Omental fat pad (tissue), 4 donors: Measurements from ENCODE around the gene MRPL39. TPM values are rescaled to one million over a fixed set of nuclear protein-coding genes. Genes with fewer than 3 reads are reported as not detected.

Experiments used
- ATAC-seq: fragments of 150-250 bp; one replicate; pipeline ENCODE4 v1.9.1; 2016; ENCODE audit warnings: mild to moderate bottlenecking, moderate library complexity; ENCODE audit not compliant: low FRiP score
- DNase-seq: peaks from one replicate; pipeline ENCODE4 v3.0.0-alpha.2; 2019; ENCODE audit warnings: low spot score
- total RNA-seq, 4 donors: library from RNA; depleted of rRNA; stranded (reverse); fragments of >200 nt; gene quantifications; one replicate each; pipeline ENCODE4 v1.1.0, GENCODE V29; 2016
- TF ChIP-seq, protein P1 (sequence below), 3 donors: fragments of 450-650 bp; IDR thresholded peaks; one replicate each; pipeline ENCODE4 v1.5.1; 2016 to 2017; ENCODE audit warnings: antibody characterized with exemption in 3 of 3, mild to moderate bottlenecking in 3 of 3, moderate library complexity in 2 of 3

MRPL39 gene
- total RNA-seq, 4 donors from 2014 or later = 14.2 to 18.6 (median 14.9) TPM

DNA sequence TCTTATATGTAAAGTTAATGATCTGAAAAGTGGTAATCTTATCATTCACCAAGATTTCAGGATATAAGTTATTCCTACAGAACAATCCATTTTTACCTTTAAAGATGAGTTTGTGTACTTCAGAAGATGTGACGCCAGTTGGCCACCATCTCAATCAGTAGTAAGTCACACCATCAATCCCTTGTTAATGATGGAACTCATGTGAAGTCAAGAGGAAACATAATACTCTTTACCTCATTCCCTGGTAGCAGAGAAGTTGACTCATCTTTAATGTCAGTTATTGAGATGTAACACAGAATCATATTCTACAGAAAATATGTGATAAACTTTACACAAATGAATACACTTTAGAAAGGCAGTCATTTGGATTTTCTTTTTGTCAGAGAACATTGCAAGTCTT lies 38.2 kb downstream of the MRPL39 start:
- TF ChIP-seq, protein P1, sequence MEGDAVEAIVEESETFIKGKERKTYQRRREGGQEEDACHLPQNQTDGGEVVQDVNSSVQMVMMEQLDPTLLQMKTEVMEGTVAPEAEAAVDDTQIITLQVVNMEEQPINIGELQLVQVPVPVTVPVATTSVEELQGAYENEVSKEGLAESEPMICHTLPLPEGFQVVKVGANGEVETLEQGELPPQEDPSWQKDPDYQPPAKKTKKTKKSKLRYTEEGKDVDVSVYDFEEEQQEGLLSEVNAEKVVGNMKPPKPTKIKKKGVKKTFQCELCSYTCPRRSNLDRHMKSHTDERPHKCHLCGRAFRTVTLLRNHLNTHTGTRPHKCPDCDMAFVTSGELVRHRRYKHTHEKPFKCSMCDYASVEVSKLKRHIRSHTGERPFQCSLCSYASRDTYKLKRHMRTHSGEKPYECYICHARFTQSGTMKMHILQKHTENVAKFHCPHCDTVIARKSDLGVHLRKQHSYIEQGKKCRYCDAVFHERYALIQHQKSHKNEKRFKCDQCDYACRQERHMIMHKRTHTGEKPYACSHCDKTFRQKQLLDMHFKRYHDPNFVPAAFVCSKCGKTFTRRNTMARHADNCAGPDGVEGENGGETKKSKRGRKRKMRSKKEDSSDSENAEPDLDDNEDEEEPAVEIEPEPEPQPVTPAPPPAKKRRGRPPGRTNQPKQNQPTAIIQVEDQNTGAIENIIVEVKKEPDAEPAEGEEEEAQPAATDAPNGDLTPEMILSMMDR (IDR thresholded peaks at IDR 0.05) = no peak
- ATAC-seq = no peak

DNA sequence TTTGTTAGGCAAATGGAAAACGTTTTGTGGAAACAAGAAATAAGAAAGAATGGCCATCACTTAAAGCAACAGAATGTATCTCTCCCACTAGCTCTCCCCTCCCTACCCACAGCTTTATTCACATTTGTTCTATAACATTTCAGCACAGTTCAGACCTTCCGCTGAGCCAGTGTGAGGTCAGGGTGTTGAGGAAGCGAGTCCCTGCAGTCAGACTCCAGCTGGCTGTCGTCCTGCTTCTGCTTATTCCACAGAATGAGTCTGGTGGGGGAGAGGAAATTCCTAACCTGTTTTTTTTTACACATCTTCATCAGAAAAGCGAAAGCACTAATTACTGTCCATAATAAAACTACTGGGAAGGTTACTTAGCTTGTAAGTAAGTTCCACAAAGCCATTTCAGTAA lies 39.0 kb downstream of the MRPL39 start:
- TF ChIP-seq, protein P1 (IDR thresholded peaks at IDR 0.05) = no peak
- DNase-seq = no peak
- peak; percentile 40 for ATAC-seq

More for the DNA sequence above, 38.2 kb downstream of the MRPL39 start:
- DNase-seq = no peak

DNA sequence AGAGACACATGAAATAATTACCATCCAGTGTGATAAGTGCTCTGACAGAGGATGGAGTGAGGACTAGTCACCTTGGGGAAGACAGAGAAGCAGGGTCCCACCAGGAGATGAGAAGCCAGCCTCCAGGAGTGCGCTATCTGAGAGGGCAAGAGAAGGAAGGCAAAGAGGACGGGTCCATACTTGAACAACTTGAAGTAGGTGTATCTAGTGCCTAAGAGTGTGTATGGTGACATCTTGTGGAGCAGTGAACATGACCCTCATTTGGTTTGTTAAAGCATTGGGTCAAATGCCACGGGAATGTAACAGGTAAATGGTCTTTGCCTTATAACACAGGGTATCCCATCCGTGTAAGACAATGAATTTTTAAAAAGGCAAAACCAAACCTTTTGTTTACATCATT lies 39.8 kb downstream of the MRPL39 start:
- no peak for ATAC-seq
- DNase-seq = no peak
- TF ChIP-seq, protein P1 (IDR thresholded peaks at IDR 0.05) = no peak

DNA sequence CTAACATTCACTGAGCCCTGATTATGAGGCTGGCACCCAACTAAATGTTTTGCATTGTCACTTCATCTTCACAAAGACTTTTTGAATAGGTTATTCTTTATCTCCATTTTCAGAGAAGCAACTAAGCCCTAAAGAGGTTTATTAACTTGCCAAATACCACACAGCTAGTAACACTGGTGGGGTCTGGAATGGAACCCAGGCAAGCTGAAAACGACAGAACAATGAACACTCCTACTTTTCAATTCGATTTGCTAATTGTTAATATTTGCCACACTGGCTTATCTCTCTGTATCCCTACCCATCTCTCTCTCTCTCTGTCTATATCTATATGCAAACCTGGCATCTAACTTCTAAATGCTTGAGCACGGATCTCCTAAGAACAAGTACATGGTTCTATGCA lies 40.6 kb downstream of the MRPL39 start:
- TF ChIP-seq, protein P1 (IDR thresholded peaks at IDR 0.05) = no peak
- ATAC-seq = no peak

DNA sequence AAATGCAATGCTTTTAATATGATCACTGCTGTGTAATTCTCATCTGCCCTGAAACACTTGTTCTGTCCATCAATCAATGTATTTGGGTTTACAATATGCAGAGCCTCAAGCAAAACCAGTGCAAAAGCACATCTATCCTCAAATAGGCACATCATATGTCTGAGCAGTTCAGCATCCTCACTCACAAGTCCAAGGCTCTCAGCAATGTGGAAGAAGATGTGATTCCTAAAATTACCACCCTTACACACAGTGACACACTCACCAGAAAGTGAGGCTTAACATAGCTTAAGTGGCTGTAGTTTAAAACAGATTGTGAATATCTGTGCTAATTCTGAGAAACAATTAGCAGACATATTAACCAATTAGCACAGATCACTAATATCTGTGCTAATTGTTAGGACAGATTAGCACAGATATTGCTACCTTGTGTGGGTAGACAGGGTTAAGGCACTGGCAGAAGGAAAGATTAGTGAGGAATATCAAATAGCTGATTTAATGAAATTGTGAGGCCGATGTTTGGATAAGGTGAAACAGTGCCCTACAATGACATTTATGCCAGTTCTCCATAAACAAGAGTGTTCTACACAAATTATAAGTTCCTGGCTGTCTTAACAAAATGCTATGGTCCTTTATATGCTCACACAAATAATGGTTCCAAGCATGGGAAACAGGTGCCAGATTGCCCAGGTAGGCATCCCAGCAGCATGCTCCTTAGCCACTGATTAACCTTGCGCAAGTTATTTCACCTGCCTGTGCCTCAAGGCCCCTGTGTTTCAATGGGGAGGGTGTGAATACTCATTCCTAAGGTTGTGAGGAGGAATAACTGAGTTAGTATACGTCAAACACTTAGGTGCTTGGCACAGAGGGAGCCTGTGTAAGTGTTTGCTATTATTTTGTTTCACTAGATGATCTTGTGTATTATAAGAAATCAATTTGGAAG lies 41.7 kb downstream of the MRPL39 start:
- TF ChIP-seq, protein P1 (IDR thresholded peaks at IDR 0.05) = no peak
- DNase-seq = no peak
- ATAC-seq = no peak

More for the DNA sequence above, 40.6 kb downstream of the MRPL39 start:
- DNase-seq = no peak

DNA sequence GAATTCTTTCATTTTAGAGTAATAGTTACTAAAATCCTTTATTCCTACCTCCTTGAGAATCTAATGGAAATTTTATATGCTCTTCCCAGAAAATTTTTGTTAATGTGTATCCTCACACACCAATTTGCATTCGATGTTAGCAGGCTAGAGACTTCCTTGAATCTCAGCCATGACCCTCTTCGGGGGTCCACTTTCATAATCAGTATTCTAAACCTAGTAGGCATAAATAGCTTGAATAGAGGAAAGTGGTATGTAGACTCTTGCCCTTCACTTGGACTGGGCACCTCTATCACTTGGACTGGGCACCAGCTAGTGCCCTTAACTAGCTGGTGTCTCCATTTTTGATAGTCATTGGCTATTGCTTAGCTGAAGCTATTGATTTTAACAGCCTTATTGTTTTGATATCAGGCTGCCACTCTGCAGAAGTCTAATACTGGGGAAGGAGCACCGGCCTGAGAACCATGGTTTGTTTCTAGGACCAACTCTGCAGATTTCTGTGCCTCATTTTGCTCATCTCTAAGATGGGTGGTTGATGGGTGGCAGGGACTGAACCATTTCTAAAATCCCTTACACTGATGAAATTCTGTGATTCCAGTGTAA lies 42.8 kb downstream of the MRPL39 start:
- DNase-seq = no peak
- TF ChIP-seq, protein P1 (IDR thresholded peaks at IDR 0.05) = no peak
- no peak for ATAC-seq
